Sigmoid colon (tissue), 7 donors: ENCODE measurements around the gene SLC12A5. TPM values are rescaled to one million over a fixed set of nuclear protein-coding genes. Genes with fewer than 3 reads are reported as not detected.

Source experiments
- DNase-seq: peaks from one replicate; pipeline ENCODE4 v3.0.0-alpha.2; 2019
- H3K27ac ChIP-seq, 4 donors: fragments of 200-600 bp; sonication (generic); one replicate each; pipeline ENCODE4 v1.5.1; 2016 to 2019; ENCODE audit warnings: mild to moderate bottlenecking in 1 of 4
- H3K27me3 ChIP-seq, 3 donors: fragments of 200-600 bp; sonication (generic); one replicate each; pipeline ENCODE4 v1.5.1; 2019; ENCODE audit warnings: mild to moderate bottlenecking in 1 of 3
- H3K36me3 ChIP-seq, 4 donors: fragments of 200-600 bp; sonication (generic); one replicate each; pipeline ENCODE4 v1.5.1; 2016 to 2019
- H3K4me1 ChIP-seq, 4 donors: fragments of 200-600 bp; sonication (generic); one replicate each; pipeline ENCODE4 v1.5.1; 2017 to 2019
- H3K4me3 ChIP-seq, 4 donors: fragments of 200-600 bp; sonication (generic); one replicate each; pipeline ENCODE4 v1.5.1; 2017 to 2019; ENCODE audit warnings: mild to moderate bottlenecking in 2 of 4, moderate library complexity in 1 of 4
- H3K9me3 ChIP-seq, 4 donors: fragments of 200-600 bp in 3 of 4; sonication (generic) in 3 of 4; one replicate each; pipeline versions ENCODE4 v1.5.1 to v1.6.1; 2013 to 2019
- CTCF ChIP-seq, 4 experiments: fragments of 450-650 bp in 3 of 4; fragments of 200-600 bp in 1 of 4; IDR thresholded peaks; one replicate each; pipeline ENCODE4 v1.5.1; 2016 to 2019; ENCODE audit warnings: antibody characterized with exemption in 4 of 4, mild to moderate bottlenecking in 3 of 4, moderate library complexity in 2 of 4
- EP300 ChIP-seq, 4 donors: sonication (generic); formaldehyde crosslinking; IDR thresholded peaks; one replicate each; pipeline ENCODE4 v1.6.1; 2017; ENCODE audit warnings: antibody characterized with exemption in 4 of 4
- POLR2A ChIP-seq, 2 donors: fragments of 450-650 bp; IDR thresholded peaks; one replicate each; pipeline ENCODE4 v1.6.1; 2016; ENCODE audit warnings: antibody characterized with exemption in 2 of 2, mild to moderate bottlenecking in 2 of 2, moderate library complexity in 2 of 2
- POLR2AphosphoS5 ChIP-seq, 4 donors: sonication (generic); formaldehyde crosslinking; IDR thresholded peaks; one replicate each; pipeline ENCODE4 v1.6.1; 2017; ENCODE audit warnings: antibody characterized with exemption in 4 of 4
- WGBS, 2 donors: extraction: QIAGEN DNeasy Blood & Tissue Kit; methylation state at CpG; one replicate each; pipeline ENCODE4 v1.1.7; 2013; 5-methylcytosine and 5-hydroxymethylcytosine counted together
- intact Hi-C: fragments of 100-400 bp; cut with DNase I; formaldehyde crosslinking; loops from one replicate; pipeline ENCODE4 v1.15.1; 2023
- polyA plus RNA-seq, 3 donors: library from polyadenylated mRNA; stranded (reverse); fragments of 200-250 nt; gene quantifications; one replicate each; pipeline ENCODE4 v1.2.3, GENCODE V29; 2013
- total RNA-seq, 4 donors: library from RNA; depleted of rRNA; stranded (reverse); fragments of >200 nt; gene quantifications; one replicate each; pipeline ENCODE4 v1.1.0, GENCODE V29; 2016
- donor health status: healthy with polysubstance abuse.
- donor health status: Bipolar disorder and iron deficiency.
- donor health status: healthy.

The SLC12A5 gene
- total and polyA plus RNA-seq, 7 donors, result 0.14 to 1.4 TPM; not detected in 5

GRCh38 chr20:46028110-46028509 is 905 bp upstream of the SLC12A5 start:
- no peak for DNase-seq
- intact Hi-C loops, result no loop called here
- H3K27ac ChIP-seq, result no peak overlapping the region
- no peak for TF ChIP-seq CTCF (IDR thresholded peaks at IDR 0.05)
- TF ChIP-seq EP300 (IDR thresholded peaks at IDR 0.05), result no peak
- TF ChIP-seq POLR2A (IDR thresholded peaks at IDR 0.05), result no peak
- TF ChIP-seq POLR2AphosphoS5 (IDR thresholded peaks at IDR 0.05), result no peak
- no peaks in the 10 kb centered on the region for H3K36me3 ChIP-seq
- H3K9me3 ChIP-seq, result no peaks in the 10 kb centered on the region
- 62 to 73% methylated on average over 7 of the region's 7 CpGs for WGBS, 2 donors
- peaks cover 0 to 9% (median 7%) of the 10 kb centered on the region in 4 donors for H3K4me1 ChIP-seq
- peaks cover 38 to 100% (median 71%) of the 10 kb centered on the region in 3 donors for H3K27me3 ChIP-seq
- H3K4me3 ChIP-seq, result no peak overlapping the region

DNA sequence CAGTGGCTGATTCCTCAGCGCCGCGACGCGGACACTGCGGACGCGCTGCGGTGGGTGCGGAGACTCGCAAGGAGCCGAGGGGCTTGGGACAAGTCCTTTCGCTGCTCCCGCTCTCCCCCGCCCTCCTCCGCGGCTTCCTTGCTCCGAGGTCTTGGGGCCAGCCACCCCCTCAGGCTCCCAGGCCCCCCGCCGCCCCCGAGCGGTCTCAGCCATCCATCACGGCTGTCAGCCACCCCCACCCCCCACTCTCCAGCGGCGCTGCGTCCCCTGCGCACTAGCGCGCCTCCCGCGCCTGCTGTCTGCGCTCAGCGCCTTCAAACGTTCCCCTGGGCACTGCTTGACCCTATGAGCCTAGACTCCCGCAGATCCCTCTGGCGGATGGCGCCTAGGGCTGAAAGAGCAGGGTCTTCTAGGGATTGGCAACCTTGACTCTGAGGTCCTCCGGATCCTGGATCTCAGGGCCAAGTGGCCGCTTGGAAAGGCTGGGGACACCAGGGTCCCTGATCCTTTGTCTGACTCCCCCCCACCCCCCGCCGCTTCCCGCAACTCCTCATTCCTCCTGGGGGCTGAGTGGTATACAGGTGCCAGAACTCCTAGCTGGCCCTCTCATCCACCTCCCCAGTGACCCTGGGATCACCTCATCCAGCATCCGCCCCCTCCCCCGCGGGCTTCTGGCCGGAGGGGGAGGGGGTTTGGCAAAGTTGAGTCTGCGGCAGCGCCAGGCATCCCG is 1.4 kb downstream of the SLC12A5 start:
- Histone ChIP-seq H3K27me3 (peaks cover 42 to 98% (median 73%) of the 10 kb centered on the region in 3 donors), H3K4me1 (peaks cover 0 to 9% (median 7%) of the 10 kb centered on the region in 4 donors), H3K4me3 (no peak overlapping the region), H3K36me3 (no peaks in the 10 kb centered on the region), H3K9me3 (no peaks in the 10 kb centered on the region), H3K27ac (no peak overlapping the region)
- TF ChIP-seq POLR2A (IDR thresholded peaks at IDR 0.05) (no peak), POLR2AphosphoS5 (IDR thresholded peaks at IDR 0.05) (no peak), EP300 (IDR thresholded peaks at IDR 0.05) (no peak), CTCF (IDR thresholded peaks at IDR 0.05) (no peak)
- intact Hi-C loops, result no loop called here
- no peak for DNase-seq
- 17 to 38% methylated on average over 49 of the region's 49 CpGs for WGBS, 2 donors

DNA sequence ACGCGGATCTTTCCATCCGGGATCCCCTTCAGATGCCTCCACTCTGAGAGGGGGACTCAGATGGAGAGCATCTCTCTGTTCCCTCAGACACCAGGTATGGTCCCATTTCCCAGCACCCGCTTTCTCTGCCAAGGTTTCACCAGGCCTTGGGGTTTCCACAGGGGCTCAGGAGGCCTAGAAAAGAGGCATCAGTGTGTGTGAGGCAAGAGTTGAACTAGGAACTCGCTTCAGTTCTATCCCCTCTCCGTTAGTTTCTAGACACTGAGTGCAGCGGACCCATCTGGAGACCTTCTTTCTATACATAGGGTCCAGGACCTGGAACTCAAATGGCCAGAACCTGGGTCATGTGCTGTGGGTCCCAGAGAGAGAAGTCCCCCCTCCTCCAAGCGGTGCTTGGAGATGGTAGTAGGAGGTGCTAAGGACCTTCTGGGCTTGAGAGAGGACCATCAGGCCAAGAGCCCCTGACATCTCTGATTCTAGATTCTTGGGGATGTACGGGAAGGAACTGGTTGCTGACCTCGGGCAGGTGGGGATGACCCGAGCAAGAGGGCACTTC is 2.1 kb downstream of the SLC12A5 start:
- no peak overlapping the region for H3K4me3 ChIP-seq
- no peak for DNase-seq
- H3K27me3 ChIP-seq, result peaks cover 39 to 92% (median 67%) of the 10 kb centered on the region in 3 donors
- 26 to 27% methylated on average over 11 of the region's 11 CpGs for WGBS, 2 donors
- H3K4me1 ChIP-seq, result peaks cover 0 to 9% (median 7%) of the 10 kb centered on the region in 4 donors
- H3K36me3 ChIP-seq, result no peaks in the 10 kb centered on the region
- no peak overlapping the region for H3K27ac ChIP-seq
- intact Hi-C loops, result no loop called here
- H3K9me3 ChIP-seq, result no peaks in the 10 kb centered on the region
- TF ChIP-seq CTCF (IDR thresholded peaks at IDR 0.05) (no peak), EP300 (IDR thresholded peaks at IDR 0.05) (no peak), POLR2A (IDR thresholded peaks at IDR 0.05) (no peak), POLR2AphosphoS5 (IDR thresholded peaks at IDR 0.05) (no peak)

DNA sequence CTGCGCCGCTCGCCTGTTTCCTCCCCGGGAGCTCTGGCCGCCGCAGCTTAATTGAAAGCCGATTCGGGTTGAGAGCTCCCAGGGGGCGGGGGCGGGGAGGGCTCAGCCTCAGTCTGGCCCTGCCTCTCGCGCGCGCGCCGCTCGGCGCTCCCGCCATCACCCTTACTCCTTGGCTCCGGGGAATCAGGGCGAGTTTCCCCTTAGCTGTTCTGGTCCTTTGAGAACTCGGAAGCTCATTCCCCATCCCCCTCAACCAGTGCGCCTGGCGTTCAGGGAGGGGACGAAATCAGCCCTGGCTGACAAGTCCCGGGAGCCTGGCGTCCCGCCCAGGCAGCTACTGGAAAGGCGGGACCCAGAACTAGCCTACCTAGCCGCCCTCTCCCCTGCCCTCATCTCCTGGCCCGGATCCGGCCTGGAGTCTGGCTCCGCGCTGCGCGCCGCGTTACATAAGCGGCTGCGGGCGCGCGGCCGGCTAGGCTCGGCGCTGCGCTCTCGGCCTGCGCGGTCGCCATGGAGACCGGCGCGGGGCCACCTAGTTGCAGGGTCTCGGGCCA is 2.8 kb downstream of the SLC12A5 start:
- DNase-seq, result no peak
- H3K4me3 ChIP-seq, result no peak overlapping the region
- no peaks in the 10 kb centered on the region for H3K9me3 ChIP-seq
- intact Hi-C loops, result no loop called here
- TF ChIP-seq EP300 (IDR thresholded peaks at IDR 0.05) (no peak), CTCF (IDR thresholded peaks at IDR 0.05) (no peak), POLR2AphosphoS5 (IDR thresholded peaks at IDR 0.05) (no peak), POLR2A (IDR thresholded peaks at IDR 0.05) (no peak)
- H3K4me1 ChIP-seq, result peaks cover 0 to 9% (median 7%) of the 10 kb centered on the region in 4 donors
- H3K27me3 ChIP-seq, result peaks cover 39 to 90% (median 60%) of the 10 kb centered on the region in 3 donors
- no peaks in the 10 kb centered on the region for H3K36me3 ChIP-seq
- H3K27ac ChIP-seq, result no peak overlapping the region
- 2 to 4% methylated on average over 55 of the region's 55 CpGs for WGBS, 2 donors
